ENCODE measurements around the gene METTL14.
"Not testable (repeated sequence)": the region's sequence is repeated elsewhere in the genome, so short reads cannot be mapped to it uniquely, and the experiment has no call there.

DNA sequence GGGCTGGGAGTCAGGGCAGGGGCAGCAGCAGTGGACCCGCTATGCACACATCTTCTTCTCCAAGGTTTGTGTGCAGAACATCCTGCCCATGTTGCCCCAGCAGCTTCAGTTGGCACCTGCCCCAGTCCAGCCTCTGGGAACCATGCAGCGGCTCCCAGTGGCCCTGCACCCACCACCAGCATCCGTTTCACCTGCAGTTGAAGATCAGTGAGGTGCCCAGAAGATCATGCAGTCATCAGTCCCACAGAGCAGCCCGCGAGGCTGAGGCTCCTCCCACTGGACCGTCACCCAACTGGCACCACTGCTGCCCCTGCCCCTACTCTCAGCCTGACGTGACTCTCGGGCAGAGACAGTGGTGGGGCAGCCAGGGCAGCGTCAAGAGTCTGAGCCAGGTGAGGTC is 49.1 kb upstream of the METTL14 start:
- TF ChIP-seq, protein P1, sequence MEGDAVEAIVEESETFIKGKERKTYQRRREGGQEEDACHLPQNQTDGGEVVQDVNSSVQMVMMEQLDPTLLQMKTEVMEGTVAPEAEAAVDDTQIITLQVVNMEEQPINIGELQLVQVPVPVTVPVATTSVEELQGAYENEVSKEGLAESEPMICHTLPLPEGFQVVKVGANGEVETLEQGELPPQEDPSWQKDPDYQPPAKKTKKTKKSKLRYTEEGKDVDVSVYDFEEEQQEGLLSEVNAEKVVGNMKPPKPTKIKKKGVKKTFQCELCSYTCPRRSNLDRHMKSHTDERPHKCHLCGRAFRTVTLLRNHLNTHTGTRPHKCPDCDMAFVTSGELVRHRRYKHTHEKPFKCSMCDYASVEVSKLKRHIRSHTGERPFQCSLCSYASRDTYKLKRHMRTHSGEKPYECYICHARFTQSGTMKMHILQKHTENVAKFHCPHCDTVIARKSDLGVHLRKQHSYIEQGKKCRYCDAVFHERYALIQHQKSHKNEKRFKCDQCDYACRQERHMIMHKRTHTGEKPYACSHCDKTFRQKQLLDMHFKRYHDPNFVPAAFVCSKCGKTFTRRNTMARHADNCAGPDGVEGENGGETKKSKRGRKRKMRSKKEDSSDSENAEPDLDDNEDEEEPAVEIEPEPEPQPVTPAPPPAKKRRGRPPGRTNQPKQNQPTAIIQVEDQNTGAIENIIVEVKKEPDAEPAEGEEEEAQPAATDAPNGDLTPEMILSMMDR (conservative IDR thresholded peaks at IDR 0.05; ENCODE audit: low read depth, low read length): not testable (repeated sequence)
- TF ChIP-seq EZH2phosphoT487 (IDR thresholded peaks at IDR 0.05; ENCODE audit: borderline replicate concordance, low read length): not testable (repeated sequence)
